COLO668 (cell line): ENCODE measurements around the gene DYNC1LI1.

Experiments
- DNase-seq: peaks from one replicate; lab custom pipeline; 2025; ENCODE audit not compliant: unreplicated experiment; lab: John Stamatoyannopoulos, UW

Gene DYNC1LI1

DNA sequence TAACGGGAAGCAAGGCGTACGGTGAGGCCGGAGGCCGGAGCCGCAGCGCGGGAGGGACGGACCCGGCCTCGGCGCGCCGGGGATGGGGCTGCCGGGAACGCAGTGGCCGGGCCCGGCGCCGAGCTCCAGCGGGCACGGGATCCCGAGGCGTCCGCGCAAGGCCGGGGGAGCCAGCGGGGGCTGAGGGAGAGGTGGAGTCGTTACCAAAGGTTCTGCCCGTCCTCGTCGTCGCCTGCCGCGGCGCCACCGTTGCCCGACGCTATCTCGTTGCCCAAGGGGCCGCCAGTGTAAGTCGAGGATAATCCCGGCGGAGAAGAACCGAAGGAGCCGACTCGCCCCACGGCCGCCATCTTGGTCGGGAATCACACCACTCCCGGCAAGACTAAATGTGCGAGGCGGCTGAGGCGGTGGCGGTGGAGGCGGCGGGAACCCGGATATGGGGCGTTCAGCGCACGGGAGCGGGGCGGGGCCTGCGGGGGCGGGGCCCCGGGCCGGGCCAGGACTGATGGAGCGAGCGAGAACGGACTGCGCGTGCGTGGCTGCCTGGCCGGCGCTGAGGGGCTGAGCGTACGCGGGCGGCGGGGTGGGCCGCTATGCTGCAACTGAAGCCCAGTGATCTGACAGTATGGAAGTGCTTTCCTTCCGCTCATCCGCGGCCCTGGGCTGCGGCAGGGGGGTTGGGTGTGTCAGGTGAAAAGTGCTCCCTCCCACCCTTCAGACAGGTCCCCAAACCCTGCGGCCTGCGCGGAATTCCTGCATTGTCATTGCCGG is at the start of gene DYNC1LI1:
DYNC1LI1 (minus strand) TSS at position 438 of the 771 bp plus-strand sequence; CDS start at position 350, 88 bp downstream.
- DNase-seq = peak; percentile 92

DNA sequence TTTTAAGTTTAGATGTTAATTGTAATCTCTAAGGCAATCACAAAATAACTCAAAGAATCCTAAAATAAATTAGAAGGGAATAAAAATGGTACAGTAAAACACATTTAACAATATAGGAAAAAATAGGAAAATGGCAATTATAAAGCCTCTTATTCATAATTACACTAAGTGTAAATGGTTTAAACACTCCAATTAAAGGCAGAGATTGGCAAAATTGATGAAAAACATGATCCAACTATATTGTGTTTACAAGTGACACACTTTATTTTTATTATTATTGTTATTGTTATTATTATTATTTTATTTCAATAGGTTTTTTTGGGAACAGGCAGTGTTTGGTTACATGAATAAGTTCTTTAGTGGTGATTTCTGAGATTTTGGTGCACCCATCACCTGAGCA is 48.7 kb upstream of the DYNC1LI1 start:
- no peak for DNase-seq

DNA sequence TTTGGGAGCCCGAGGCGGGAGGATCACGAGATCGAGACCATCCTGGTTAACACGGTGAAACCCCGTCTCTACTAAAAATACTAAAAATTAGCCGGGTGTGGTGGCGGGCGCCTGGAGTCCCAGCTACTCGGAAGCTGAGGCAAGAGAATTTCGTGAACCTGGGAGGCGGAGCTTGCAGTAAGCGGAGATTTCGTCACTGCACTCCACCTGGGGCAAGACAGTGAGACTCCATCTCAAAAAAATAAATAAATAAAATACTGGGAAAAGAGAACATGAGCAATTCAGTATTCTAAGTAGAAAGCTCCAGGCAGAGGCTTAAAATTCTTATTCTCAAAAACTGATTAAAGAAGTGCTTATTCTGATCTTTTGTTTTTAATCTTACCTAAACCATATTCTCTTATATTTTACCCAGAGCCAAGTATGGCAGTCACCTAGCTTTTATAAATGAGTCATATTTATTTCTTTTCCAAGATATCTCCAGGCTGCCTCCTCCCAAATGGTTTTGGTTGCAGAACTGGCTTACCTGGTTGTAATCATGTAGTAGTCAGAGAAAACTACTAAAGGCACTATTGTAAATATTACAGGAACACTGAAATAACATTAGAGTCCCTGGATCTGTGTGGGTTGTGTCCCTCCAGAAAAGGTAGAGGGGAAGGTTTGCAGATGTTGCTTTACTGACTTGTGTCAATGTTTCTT is 45.8 kb upstream of the DYNC1LI1 start:
- DNase-seq = no peak

DNA sequence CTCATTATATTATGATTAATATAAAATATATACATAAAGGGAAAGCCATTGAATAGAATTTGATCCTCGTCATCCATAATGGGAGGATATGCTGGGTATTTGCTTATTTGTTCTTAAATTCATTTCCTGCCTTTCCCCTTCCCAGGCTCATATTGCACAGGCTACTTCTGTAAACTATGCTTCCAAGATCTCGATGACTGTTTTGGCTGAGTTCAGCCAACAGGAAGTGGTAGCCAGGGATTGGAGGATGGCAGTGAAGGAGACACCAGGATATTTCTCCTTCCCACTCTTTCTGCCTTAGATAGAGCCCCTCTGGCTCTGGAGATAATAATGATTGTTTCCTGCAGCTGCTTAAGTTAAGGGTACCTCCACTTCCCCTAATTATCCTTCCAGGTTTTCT is 44.3 kb upstream of the DYNC1LI1 start:
- no peak for DNase-seq

DNA sequence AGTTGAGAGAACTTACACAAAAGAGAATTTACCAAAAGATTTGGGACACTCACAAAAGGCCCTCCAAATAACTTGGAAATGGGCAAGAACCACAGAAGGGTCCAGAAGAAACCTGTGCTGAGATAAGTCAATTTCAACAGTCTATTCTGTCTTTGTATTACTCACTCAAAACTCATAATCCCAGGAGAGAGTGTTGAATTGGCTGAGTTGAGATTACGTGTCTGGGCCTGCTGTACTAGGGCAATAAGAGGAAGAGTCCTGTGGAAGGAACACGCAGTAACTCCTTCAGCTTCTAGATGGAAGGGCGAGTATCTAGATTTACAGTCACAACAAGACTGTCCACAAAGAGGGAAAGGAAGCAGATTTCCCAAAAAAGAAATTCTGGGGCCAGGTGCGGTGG is 42.5 kb upstream of the DYNC1LI1 start:
- DNase-seq = no peak

DNA sequence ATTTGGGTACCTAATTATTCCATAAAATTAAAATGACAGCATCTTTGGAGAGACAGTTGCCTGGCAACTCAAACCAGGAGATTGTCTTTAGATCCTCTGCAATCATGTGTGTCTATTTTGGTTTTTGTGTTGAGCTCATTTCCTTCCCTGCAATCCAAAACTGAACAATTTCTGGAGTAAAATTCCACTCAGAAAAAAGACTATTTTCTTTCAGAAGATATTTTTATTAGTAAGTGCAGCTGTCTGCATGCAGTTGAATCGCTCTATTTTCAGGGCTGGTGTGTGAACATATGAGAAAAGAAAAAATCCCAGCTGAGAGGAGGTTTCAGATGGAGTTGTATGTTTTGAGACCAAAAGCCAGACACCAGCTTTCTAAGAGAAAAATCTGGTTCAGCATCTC is 41.9 kb upstream of the DYNC1LI1 start:
- DNase-seq = no peak

DNA sequence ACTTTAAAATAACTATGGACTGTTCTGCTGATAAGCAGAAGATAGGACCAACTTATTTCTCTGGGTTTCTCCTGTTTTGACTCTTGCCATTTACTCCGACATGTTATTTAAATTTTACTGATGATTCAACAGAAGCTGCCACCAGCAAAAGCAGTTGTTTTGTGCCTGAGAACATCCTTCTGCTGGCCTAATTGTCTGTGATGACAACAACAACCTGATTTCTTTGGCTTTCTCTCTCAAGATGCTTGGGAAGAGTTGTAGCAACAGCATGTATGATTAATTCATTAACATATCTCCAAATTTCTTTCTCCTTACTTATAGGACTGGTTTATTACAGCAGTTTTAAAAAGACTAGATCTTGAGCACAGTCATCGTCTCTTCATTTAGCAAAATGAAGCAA is 36.9 kb upstream of the DYNC1LI1 start:
- DNase-seq = no peak

DNA sequence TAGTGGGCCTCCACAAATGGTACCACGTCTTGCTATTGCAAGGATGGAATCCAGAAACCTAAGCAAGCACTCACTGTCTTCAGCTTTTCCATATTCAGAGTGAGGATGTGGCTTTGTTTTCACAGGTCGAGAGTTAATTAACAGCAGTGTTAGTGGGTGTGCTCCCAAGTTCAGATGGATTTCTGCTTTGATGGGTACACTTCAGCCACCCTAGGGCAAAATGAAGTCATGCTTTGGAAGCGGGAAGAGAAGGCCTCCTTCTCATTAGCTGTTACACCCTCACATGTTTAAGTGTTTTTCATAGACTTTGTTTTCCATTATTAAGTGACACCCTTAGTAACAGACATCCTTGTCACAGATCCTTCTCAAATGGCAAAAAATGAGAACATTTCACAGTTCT is 36.3 kb upstream of the DYNC1LI1 start:
- no peak for DNase-seq

DNA sequence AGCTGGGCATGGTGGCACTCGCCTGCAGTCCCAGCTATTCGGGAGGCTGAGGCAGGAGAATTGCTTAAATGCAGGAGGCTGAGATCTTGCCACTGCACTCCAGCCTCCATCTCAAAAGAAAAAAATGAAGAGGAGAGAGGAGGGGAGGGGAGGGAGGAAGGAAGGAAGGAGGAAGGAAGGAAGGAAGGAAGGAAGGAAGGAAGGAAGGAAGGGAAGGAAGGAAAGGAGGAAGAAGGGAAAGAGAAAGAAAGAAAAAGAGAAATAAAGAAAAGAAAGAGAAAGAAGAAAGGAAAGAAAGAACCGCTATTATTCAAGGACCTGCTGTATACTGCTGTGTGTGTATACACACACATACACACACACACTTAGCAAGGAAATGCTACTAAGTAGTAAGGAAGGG is 35.6 kb upstream of the DYNC1LI1 start:
- no peak for DNase-seq

DNA sequence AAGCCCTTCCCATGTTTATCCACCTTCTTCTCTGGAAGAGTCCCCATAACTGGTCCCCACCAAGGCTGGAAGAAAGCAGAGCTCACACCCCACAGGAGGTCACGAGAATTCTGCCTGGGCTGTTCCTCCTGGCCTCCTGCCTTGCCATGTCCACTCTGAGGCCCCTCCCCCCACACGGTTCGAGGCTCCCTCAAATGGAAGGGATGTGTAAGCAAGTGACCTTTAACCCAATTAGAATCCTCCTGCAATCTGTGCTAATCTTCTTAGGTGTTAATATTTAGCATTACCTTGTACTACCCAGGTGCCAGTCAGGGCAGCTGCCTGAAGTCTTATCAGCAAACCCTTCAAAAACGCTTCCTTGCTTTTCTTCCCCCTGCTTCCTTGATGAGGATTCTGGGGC is 32.4 kb upstream of the DYNC1LI1 start:
- no peak for DNase-seq

DNA sequence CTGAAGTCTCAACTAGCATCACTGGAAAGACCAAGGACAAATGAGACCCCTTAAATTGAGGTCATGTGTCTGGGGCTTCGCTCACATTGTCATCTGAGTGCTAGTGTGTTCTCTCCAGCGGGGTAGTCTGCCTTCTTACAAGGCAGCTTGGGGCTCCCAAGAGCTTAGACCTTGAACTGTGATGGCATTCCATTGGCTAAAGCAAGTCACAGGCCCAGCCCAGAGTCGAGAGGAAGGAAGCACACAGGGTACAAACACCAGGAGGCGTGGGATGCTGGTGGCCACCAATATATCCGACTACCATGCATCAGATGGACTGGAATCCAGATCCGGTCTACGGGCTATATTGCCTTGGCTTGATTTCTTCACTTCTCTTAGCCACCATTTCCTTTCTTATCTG is 31.5 kb upstream of the DYNC1LI1 start:
- no peak for DNase-seq

DNA sequence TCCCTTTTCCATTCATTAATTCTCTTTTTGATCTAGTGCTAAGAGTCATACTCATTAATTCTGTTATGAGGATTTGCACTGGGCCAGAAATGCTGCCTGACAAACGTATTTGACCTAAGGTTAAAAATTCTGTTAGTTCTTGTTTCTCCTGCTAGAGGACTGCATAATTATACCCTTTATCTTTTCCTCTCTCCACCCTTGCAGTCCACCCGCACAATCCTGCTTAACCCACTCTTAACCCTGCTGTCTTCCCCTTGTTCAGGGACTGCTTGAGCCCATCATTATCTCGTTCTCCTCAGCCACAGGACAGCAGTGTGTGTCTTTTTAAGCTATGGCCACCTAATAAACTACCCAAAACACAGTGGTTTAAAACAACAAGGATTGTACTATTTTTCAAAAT is 31.1 kb upstream of the DYNC1LI1 start:
- no peak for DNase-seq

DNA sequence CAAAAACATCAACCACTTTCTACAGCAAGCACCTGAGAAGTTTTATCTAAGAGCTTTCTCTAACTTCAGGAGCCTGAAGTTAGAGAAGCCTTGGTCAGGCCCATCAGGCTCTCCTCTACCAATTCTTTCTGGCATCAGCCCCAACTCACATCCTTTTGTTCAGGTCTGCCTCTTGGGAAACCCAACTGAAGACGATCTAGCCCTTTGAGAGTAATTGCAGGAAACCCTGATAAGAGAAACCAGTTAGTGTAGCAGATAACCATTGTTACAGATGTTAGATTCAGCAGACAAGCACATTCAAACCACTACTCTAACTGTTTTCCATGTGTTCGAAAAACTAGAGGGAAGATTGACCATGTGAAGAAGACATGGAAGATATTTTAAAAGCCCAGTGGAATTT is 27.0 kb upstream of the DYNC1LI1 start:
- DNase-seq = no peak

DNA sequence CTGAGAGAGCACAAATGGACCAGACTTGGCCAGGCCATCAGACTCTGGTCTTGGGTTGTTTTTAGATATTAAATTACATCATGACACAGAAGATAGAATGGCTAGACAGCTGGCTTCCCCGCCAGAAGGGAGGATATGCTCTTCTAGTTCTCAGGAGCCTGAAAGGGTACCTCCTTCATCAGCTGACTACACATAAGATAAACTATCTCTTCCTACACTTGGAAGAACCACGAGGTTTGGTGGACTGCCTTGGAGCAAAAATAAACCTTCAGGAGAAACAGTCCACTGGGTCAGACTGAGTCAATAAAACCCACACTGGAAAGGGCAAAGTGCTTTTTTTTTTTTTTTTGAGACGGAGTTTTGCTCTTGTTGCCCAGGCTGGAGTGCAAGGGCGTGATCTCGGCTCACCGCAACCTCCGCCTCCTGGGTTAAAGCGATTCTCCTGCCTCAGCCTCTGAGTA is 26.3 kb upstream of the DYNC1LI1 start:
- DNase-seq = no peak

DNA sequence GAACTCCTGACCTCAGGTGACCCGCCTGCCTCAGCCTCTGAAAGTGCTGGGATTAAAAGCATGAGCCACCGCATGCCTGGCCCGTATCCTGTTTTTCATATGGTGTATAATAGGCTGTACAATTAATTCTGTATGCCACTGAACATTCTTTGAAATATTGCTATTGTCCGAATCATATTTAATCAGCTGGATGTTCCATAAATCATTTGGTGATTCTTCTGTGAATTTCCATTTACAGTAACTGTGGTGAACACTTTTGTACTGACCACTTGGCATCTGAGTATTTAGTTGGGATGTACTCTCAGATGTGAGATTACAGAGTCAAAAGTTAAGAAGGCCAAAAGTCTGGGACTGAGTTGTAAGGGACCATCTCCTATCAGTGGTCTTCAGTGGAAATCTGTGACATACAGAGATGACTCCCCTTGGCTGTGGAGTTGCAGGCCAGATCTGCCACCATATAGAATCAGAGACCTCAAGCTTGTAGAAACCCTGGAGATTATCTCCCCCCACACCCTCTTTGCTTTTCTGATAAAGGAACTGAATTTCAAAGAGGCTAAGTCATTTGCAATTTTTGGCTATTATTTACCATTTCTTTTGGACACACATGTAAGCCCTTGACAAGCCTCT is 25.7 kb upstream of the DYNC1LI1 start:
- DNase-seq = no peak

DNA sequence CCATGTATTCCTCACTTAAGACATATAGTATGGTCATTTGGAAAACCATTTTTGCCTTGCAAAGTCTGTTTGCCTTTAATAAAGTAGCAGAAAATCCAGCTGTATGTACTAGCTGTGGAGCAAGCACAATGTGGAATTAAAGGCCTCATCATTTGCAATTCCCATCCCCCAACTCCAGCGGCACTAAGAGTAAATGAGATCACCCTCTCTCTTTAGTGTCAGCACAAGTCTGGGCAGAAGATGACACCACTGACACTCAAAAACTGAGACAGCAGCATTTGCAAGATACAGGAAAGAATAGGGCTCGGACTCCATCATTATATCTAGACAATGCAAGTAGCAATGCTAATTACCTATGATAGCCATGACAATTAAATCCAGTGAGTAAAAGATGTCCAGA is 24.7 kb upstream of the DYNC1LI1 start:
- no peak for DNase-seq

DNA sequence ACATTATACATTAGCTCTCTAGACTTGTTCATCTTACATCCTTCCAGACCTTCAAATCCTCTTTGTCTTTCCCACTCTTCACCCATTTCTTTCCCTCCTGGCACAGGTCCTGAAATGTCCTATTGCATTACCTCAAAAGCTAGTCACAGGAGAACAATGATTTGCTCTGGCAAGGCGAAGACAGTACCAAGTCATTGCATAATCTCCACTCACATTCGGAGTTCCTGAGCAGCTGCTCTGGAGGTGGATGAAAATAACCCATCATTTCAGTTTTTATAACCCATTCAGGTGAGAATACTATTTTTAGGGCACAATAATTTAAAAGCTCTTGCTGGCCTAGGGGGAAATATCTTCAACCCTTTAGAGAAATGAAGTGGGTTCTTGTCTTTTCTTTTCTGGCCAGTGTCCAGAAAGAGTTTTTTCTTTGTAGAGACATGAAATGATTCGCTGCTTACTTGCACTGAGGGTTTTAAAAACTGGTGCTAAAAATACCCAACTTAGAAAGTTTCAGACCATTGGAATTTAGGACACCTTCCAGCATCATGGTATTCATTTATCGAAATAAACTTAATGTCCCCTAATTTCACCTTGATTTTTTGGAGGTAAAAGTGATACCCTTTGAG is 23.4 kb upstream of the DYNC1LI1 start:
- DNase-seq = no peak

DNA sequence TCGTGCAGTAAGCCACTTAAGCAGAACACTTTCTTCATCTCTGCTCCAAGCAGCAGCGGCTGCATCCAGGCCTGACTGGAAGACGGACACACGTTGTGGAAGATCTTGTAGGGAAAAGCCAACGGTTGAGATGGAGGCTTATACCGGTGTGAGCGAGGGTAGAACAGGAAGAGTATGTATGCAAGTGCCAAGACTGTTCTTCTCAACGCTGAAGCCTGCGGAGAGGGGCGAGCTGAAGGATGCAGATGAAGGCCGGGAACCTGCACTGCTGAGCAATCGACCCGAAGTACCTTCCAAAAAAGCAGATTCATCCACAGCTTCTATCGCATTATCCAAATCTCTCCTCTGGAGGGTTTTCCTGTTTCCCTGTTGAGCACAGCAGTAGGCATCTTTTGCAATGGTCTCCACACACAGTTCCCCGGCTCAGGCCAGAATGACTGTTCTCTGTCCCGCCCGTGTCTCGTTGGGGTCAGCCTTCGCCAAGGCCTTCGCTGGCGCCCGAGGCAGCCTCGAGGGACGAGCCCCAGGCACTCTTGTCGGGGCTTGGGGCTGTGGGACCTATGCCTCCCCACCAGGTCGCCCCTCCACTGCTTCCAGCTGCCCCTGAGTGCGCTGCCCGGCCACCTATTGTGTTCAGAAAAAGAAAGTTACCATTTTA is 22.2 kb upstream of the DYNC1LI1 start:
- DNase-seq = no peak

DNA sequence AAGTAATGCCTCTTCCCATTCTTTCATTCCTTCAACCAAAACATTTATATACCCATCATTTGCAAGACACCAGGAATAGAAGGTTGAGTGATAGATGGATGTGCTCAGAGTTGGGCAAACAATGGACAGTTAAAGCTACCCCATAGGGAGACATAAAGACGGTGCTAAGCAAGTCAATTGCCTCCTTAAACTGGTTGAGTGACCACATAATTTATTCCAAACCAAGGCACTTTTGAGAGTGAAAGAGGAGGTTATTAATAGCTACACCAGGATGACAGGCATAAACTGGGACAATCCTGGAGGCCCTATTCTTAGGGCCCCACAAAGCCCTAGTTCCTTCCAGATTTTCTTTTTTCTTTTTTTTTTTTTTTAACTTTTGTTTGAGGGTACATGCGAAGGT is 21.4 kb upstream of the DYNC1LI1 start:
- DNase-seq = no peak

DNA sequence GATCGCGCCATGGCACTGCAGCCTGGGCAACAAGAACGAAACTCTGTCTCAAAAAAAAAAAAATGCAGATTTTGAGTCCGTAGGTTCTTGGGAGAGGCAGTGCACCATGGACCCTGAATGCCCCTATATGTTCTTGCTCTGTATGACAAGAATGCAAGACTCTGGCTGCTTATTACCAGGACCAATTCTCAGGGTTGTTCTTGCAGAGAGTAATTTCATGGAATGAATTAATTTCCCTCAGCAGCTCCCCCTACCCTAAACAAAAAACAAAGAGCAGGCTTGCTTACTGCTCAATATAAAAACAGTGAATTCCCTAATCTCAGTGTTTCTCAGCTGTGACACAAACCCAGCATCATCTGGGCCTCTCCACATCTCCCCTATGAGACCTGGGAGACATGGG is 20.5 kb upstream of the DYNC1LI1 start:
- DNase-seq = no peak

DNA sequence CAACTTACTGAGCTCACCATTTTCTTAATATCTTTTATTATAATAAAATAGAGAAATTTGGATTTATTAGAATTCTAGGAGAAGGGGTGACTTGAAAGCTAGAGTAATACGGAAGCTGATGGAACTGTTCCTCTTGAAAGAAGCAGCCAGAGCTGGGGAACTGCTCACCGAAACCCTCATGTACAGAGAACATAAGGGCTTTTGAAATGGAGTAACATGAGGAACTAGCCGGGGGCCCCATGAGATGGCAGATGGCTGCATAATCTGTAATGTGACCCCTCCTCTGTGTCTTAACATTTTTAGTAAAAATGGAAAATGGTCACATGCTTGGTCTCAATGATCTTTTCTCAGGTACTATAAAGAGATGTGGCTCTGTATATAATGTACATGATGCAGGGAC is 15.7 kb upstream of the DYNC1LI1 start:
- no peak for DNase-seq
